HG02610 (cell line): Measurements from ENCODE around the gene MTRR.
"Not testable (repeated sequence)": the region's sequence is repeated elsewhere in the genome, so short reads cannot be mapped to it uniquely, and the experiment has no call there.

ENCODE experiments used
- ATAC-seq: cut with Tn5 transposase; IDR thresholded peaks from one replicate; pipeline ENCODE4 v1.9.1; 2021; ENCODE audit warnings: mild to moderate bottlenecking, moderate library complexity; ENCODE audit not compliant: unreplicated experiment

Gene MTRR

GRCh38 chr5:7894439-7894838 is 25.5 kb downstream of the MTRR start:
- ATAC-seq, result no peak

GRCh38 chr5:7894860-7895259 is 25.9 kb downstream of the MTRR start:
- peak; percentile 94 for ATAC-seq

- ATAC-seq, result no peak
Measured at GRCh38 chr5:7897014-7897600, 28.2 kb downstream of the MTRR start.

GRCh38 chr5:7902201-7902600 is 33.3 kb downstream of the MTRR start:
- no peak for ATAC-seq

- no peak for ATAC-seq
Measured at GRCh38 chr5:7902666-7903625, 34.0 kb downstream of the MTRR start.

GRCh38 chr5:7904170-7904569 is 35.2 kb downstream of the MTRR start:
- peak; percentile 52 for ATAC-seq

- no peak for ATAC-seq
Measured at GRCh38 chr5:7907612-7908011, 38.7 kb downstream of the MTRR start.

GRCh38 chr5:7908317-7908716 is 39.4 kb downstream of the MTRR start:
- no peak for ATAC-seq

- ATAC-seq, result no peak
Measured at GRCh38 chr5:7910738-7911428, 41.9 kb downstream of the MTRR start.

GRCh38 chr5:7911429-7911771 is 42.5 kb downstream of the MTRR start:
- not testable (repeated sequence) for ATAC-seq

GRCh38 chr5:7916171-7916804 is 47.3 kb downstream of the MTRR start:
- no peak for ATAC-seq

GRCh38 chr5:7917130-7918123 is 48.5 kb downstream of the MTRR start:
- no peak for ATAC-seq

- ATAC-seq, result no peak
Measured at GRCh38 chr5:7925961-7926695, 57.2 kb downstream of the MTRR start.

- no peak for ATAC-seq
Measured at GRCh38 chr5:7926720-7927119, 57.8 kb downstream of the MTRR start.

GRCh38 chr5:7927466-7928375 is 58.8 kb downstream of the MTRR start:
- ATAC-seq, result peak; percentile 76

GRCh38 chr5:7930011-7930410 is 61.1 kb downstream of the MTRR start:
- ATAC-seq, result no peak

GRCh38 chr5:7941692-7942091 is 72.7 kb downstream of the MTRR start:
- ATAC-seq, result no peak

- ATAC-seq, result no peak
Measured at GRCh38 chr5:7947301-7947700, 78.4 kb downstream of the MTRR start.
